ENCODE data around the gene NAGPA. TPM values are rescaled to one million over a fixed set of nuclear protein-coding genes. Genes with fewer than 3 reads are reported as not detected.
A peak's percentile ranks its signal among the peaks of the same experiment; 100 is the strongest.

The NAGPA gene
- total and polyA plus RNA-seq, 2 of the 8 experiments (the other 6 are each of a cell fraction or from before 2014, with no cell fraction given): 10.1 to 13.2 TPM

- peak; percentile 29 for TF ChIP-seq ASH2L (IDR thresholded peaks at IDR 0.05; ENCODE audit: low read length)
- TF ChIP-seq RBBP5 (IDR thresholded peaks at IDR 0.05; ENCODE audit: borderline replicate concordance, low read depth, low read length): no peak
- TF ChIP-seq, protein P1, sequence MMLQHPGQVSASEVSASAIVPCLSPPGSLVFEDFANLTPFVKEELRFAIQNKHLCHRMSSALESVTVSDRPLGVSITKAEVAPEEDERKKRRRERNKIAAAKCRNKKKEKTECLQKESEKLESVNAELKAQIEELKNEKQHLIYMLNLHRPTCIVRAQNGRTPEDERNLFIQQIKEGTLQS (IDR thresholded peaks at IDR 0.05; ENCODE audit: insufficient read depth, low read depth, low read length): no peak
- TF ChIP-seq RXRA (IDR thresholded peaks at IDR 0.05; ENCODE audit: insufficient read depth, low read depth, low read length): no peak
- no peak for TF ChIP-seq CHD2 (IDR thresholded peaks at IDR 0.05; ENCODE audit: low read length)
- no peak for TF ChIP-seq SP4 (IDR thresholded peaks at IDR 0.05; ENCODE audit: low read length)
- no peak for TF ChIP-seq TBP (IDR thresholded peaks at IDR 0.05; ENCODE audit: low read depth, low read length)
- no peak for TF ChIP-seq RNF2 (IDR thresholded peaks at IDR 0.05; ENCODE audit: borderline replicate concordance, low read depth, low read length, missing control alignments, poor library complexity, severe bottlenecking)
- TF ChIP-seq GTF2F1 (IDR thresholded peaks at IDR 0.05; ENCODE audit: borderline replicate concordance, low read depth, low read length): no peak
- no peak for TF ChIP-seq SIN3A (conservative IDR thresholded peaks at IDR 0.05 in 1 of 2, IDR thresholded peaks at IDR 0.05 in 1 of 2; ENCODE audit: low read depth in 1 of 2, low read length in 2 of 2)
- no peak for TF ChIP-seq POLR2A (IDR thresholded peaks at IDR 0.05; ENCODE audit: control extremely low read depth in 1 of 2, low read depth in 2 of 2, low read length in 2 of 2)
- no peak for TF ChIP-seq SAP30 (IDR thresholded peaks at IDR 0.05; ENCODE audit: insufficient read depth, insufficient replicate concordance, low read length)
- TF ChIP-seq MAX (IDR thresholded peaks at IDR 0.05): no peak
- TF ChIP-seq TAF1 (IDR thresholded peaks at IDR 0.05; ENCODE audit: low read depth, low read length): no peak
- TF ChIP-seq CTCF (IDR thresholded peaks at IDR 0.05; ENCODE audit: control extremely low read depth in 1 of 3, insufficient read depth in 1 of 3, low read depth in 1 of 3, low read length in 3 of 3): peak; percentile 71 to 86 (median 80)
- TF ChIP-seq YY1 (IDR thresholded peaks at IDR 0.05; ENCODE audit: low read depth, low read length): 0 out of 2 replicates have a peak, but pooled peaks have one; percentile 44
- TF ChIP-seq BRCA1 (IDR thresholded peaks at IDR 0.05; ENCODE audit: low read depth, low read length): no peak
- TF ChIP-seq RAD21 (IDR thresholded peaks at IDR 0.05 in 1 of 2, conservative IDR thresholded peaks at IDR 0.05 in 1 of 2; ENCODE audit: low read depth in 2 of 2, low read length in 2 of 2): peak; percentile 63 to 73
These were observed 8.5 kb downstream of the NAGPA start (continued) for GRCh38 chr16:5025171-5025632.

Measured in H1 (cell line).